ENCODE data around the gene PPIF. TPM values are rescaled to one million over a fixed set of nuclear protein-coding genes. Genes with fewer than 3 reads are reported as not detected.

The PPIF gene
- total RNA-seq, 1 donor from 2014 or later: 21.9 TPM

DNA sequence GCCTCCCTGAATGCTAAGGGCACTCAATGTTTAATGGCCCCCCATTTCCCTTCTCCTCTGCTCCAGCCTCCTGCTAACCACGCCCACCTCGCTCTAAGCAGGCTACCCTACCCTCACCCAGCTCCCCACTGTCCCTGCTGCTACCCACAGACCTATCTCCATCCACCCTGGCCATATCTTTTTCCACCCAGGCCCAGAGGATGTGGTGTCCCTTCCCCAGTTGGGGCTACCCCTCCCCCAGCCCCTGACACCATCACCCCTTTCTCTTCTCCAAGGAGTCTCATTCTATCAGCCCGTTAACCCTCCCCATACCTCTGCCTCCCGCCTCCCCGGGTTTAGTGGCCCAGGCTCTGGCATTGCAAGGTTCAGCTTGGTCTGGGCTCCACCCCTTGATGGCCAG lies 28.9 kb upstream of the PPIF start:
- no peaks in the 10 kb centered on the region for H3K9me3 Mint-ChIP-seq (ENCODE audit: unreplicated experiment)
- no peak for DNase-seq (ENCODE audit: low spot score)
- TF ChIP-seq, protein P1, sequence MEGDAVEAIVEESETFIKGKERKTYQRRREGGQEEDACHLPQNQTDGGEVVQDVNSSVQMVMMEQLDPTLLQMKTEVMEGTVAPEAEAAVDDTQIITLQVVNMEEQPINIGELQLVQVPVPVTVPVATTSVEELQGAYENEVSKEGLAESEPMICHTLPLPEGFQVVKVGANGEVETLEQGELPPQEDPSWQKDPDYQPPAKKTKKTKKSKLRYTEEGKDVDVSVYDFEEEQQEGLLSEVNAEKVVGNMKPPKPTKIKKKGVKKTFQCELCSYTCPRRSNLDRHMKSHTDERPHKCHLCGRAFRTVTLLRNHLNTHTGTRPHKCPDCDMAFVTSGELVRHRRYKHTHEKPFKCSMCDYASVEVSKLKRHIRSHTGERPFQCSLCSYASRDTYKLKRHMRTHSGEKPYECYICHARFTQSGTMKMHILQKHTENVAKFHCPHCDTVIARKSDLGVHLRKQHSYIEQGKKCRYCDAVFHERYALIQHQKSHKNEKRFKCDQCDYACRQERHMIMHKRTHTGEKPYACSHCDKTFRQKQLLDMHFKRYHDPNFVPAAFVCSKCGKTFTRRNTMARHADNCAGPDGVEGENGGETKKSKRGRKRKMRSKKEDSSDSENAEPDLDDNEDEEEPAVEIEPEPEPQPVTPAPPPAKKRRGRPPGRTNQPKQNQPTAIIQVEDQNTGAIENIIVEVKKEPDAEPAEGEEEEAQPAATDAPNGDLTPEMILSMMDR (IDR thresholded peaks at IDR 0.05; ENCODE audit: unreplicated experiment): no peak
- H3K36me3 Mint-ChIP-seq (ENCODE audit: low read depth, unreplicated experiment): peaks cover 19% of the 10 kb centered on the region
- peak overlapping the region; percentile 50 for H3K27ac Mint-ChIP-seq (ENCODE audit: unreplicated experiment)
- H3K4me3 Mint-ChIP-seq (ENCODE audit: unreplicated experiment): peak overlapping the region; percentile 6
- peaks cover 22% of the 10 kb centered on the region for H3K27me3 Mint-ChIP-seq (ENCODE audit: unreplicated experiment)
- peaks cover 15% of the 10 kb centered on the region for H3K4me1 Mint-ChIP-seq (ENCODE audit: unreplicated experiment)

DNA sequence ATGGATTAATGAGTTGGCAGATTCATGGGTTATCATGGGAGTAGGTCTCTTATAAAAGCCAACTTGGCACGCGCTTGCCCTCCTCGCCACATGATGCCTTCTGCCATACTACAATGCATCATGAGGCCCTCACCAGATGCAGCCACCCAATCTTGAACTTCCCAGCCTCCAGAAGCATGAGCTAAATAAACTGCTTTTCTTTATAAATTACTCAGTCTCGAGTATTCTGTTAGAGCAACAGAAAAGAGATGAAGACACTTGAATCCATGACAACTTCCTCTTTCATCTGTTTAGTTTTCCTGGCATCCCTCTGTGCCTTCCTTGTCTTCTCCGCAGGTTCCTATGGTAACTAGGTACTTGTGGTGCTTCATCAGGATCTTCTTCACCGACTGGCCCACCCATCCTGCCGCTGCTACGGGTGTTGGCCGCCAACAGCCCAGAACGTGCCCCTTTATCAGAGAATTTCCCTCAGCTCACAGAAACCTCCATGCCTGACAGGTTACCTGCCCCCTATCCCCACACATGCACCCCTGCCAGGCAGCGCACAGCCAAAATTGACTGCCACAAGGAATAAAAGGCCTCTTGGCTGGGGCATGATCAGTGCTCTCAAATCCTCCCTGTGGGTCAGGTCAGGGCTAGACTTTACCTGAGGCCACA lies 28.0 kb upstream of the PPIF start:
- Mint-ChIP-seq H3K4me1 (ENCODE audit: unreplicated experiment) (peaks cover 15% of the 10 kb centered on the region), H3K27me3 (ENCODE audit: unreplicated experiment) (peaks cover 15% of the 10 kb centered on the region), H3K36me3 (ENCODE audit: low read depth, unreplicated experiment) (peaks cover 16% of the 10 kb centered on the region), H3K4me3 (ENCODE audit: unreplicated experiment) (peak overlapping the region; percentile 6), H3K9me3 (ENCODE audit: unreplicated experiment) (no peaks in the 10 kb centered on the region), H3K27ac (ENCODE audit: unreplicated experiment) (peak overlapping the region; percentile 50)
- TF ChIP-seq, protein P1 (IDR thresholded peaks at IDR 0.05; ENCODE audit: unreplicated experiment): no peak
- DNase-seq (ENCODE audit: low spot score): no peak

DNA sequence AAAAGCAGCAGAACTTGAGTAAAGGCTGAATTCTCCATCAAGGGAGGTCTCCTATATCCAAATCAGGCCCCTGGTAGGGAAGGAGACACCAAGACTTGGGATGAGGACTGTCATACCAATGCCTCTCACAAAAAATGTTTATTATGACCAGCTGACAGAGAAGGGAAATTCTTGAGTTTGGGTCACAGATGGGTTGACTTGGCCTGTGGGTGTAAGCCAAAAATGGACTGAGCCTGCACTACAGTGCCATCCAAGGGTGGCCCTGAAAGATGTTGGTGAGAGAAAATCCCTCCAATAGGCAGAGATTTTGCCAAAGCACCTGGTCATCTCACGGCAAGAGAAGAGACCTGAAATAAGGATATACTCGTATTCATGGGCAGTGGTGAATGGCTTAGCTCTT lies 27.0 kb upstream of the PPIF start:
- no peak for DNase-seq (ENCODE audit: low spot score)
- TF ChIP-seq, protein P1 (IDR thresholded peaks at IDR 0.05; ENCODE audit: unreplicated experiment): no peak

DNA sequence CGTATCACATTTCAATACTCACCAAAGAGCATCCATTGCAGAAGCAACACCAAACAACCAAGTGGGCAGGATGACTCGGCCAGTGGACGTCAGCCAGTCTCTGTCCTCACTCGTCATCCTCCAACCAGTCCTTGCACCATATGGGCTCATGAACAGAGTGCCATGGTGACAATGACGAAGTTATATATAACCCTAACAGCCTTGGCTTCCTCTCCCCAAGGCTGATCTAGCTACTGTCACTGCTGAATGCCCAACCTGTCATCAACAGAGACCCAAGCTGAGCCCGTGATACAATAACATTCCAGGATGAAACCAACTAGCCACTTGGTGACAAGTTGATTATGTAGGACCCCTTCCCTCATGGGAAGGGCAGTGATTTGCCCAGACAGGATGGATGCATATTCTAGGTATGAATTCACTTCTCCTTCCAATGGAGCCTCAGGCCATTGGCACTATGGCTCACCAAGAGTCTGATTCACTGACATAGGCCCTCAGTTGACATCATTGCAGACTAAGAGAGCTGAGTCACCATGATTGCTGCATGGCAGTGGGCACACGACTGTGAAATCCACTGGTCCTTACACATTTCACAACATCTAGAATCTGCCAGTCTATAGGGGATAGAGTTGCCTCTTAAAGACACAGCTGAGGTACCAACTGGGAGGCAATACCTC lies 26.3 kb upstream of the PPIF start:
- peaks cover 7% of the 10 kb centered on the region for H3K36me3 Mint-ChIP-seq (ENCODE audit: low read depth, unreplicated experiment)
- H3K9me3 Mint-ChIP-seq (ENCODE audit: unreplicated experiment): no peaks in the 10 kb centered on the region
- peaks cover 15% of the 10 kb centered on the region for H3K4me1 Mint-ChIP-seq (ENCODE audit: unreplicated experiment)

More for the DNA sequence above, 27.0 kb upstream of the PPIF start:
- peaks cover 15% of the 10 kb centered on the region for H3K4me1 Mint-ChIP-seq (ENCODE audit: unreplicated experiment)
- peaks cover 12% of the 10 kb centered on the region for H3K36me3 Mint-ChIP-seq (ENCODE audit: low read depth, unreplicated experiment)
- no peak overlapping the region for H3K4me3 Mint-ChIP-seq (ENCODE audit: unreplicated experiment)
- H3K27ac Mint-ChIP-seq (ENCODE audit: unreplicated experiment): no peak overlapping the region
- H3K27me3 Mint-ChIP-seq (ENCODE audit: unreplicated experiment): peaks cover 11% of the 10 kb centered on the region
- H3K9me3 Mint-ChIP-seq (ENCODE audit: unreplicated experiment): no peaks in the 10 kb centered on the region

More for the DNA sequence above, 26.3 kb upstream of the PPIF start:
- TF ChIP-seq, protein P1 (IDR thresholded peaks at IDR 0.05; ENCODE audit: unreplicated experiment): no peak
- DNase-seq (ENCODE audit: low spot score): no peak
- Mint-ChIP-seq H3K4me3 (ENCODE audit: unreplicated experiment) (no peak overlapping the region), H3K27ac (ENCODE audit: unreplicated experiment) (no peak overlapping the region), H3K27me3 (ENCODE audit: unreplicated experiment) (peaks cover 10% of the 10 kb centered on the region)
